Hematopoietic multipotent progenitor cell treated with erythropoietin and hydrocortisone succinate and interleukin-3 and kit ligand, for 15 days (in vitro differentiated cells): ENCODE data around the gene USP6.
"Not testable (repeated sequence)": the region's sequence is repeated elsewhere in the genome, so short reads cannot be mapped to it uniquely, and the experiment has no call there.

Experiments used
- DNase-seq: peaks from one replicate; pipeline ENCODE4 v3.0.0-alpha.2; 2015; ENCODE audit warnings: low spot score

The USP6 gene

GRCh38 chr17:5115673-5116651 lies at the start of gene USP6:
USP6 (plus strand) TSS chr17:5116032; CDS start chr17:5130368, 14,336 bp downstream.
- DNase-seq = no peak

DNA sequence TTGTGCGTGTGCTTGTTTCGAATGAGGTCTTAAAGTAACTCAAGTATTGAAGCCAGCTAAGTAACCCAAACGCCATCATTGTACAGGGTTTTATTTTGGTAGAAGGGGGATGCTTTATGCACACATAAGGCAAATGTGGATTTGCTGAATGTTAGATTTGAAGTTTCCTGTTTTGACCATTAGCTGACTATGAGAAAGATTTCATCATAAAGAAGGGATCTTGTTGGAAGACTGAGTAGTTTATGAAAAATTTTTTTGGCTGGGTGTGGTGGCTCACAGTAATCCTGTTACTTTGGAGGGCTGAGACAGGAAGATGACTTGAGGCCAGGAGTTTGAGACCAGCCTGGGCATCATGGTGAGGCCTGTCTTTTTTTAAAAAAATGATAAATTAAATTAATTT lies 47.6 kb upstream of the USP6 start:
- no peak for DNase-seq

- DNase-seq = no peak
These were observed 46.1 kb upstream of the USP6 start for GRCh38 chr17:5069724-5070123.

- DNase-seq = not testable (repeated sequence)
These were observed 40.4 kb upstream of the USP6 start for GRCh38 chr17:5075472-5075871.

DNA sequence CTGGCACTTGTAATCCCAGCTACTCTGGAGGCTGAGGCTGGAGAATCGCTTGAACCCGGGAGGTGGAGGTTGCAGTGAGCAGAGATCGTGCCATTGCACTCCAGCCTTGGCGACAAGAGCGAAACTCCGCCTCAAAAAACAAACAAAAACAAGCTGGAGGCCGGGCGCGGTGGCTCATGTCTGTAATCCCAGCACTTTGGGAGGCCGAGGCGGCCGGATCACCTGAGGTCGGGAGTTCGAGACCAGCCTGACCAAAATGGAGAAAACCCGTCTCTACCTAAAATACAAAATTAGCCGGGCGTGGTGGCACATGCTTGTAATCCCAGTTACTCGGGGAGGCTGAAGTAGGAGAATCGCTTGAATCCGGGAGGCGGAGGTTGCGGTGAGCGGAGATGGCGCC lies 38.6 kb upstream of the USP6 start:
- not testable (repeated sequence) for DNase-seq

DNA sequence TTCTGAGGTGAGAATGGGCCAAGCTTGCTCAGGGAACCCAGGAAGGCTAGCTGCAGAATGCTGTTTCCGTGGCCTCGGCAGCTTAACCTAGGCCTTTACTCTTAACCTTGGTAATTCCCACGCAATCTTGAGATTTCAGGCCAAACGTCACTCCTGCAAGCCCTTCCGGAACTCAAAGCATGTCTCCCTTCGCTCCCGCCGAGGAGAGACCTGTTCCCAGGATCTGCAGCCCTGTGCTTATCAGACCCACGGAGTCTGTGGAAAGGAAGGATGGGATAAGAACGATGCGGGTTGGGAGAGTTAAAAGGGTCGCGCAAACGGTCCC lies 38.1 kb upstream of the USP6 start:
- no peak for DNase-seq

- DNase-seq = no peak
These were observed 37.5 kb upstream of the USP6 start, which contains the start of gene ZFP3 for GRCh38 chr17:5078106-5079028. ZFP3 (plus strand) TSS chr17:5078467; CDS start chr17:5091505, 13,038 bp downstream.

- no peak for DNase-seq
These were observed 35.2 kb upstream of the USP6 start for GRCh38 chr17:5080591-5080990.

- no peak for DNase-seq
These were observed 23.4 kb upstream of the USP6 start for GRCh38 chr17:5092218-5093010.

GRCh38 chr17:5096731-5097100 lies 19.1 kb upstream of the USP6 start:
- DNase-seq = no peak

GRCh38 chr17:5097101-5097834 lies 18.6 kb upstream of the USP6 start:
- no peak for DNase-seq

DNA sequence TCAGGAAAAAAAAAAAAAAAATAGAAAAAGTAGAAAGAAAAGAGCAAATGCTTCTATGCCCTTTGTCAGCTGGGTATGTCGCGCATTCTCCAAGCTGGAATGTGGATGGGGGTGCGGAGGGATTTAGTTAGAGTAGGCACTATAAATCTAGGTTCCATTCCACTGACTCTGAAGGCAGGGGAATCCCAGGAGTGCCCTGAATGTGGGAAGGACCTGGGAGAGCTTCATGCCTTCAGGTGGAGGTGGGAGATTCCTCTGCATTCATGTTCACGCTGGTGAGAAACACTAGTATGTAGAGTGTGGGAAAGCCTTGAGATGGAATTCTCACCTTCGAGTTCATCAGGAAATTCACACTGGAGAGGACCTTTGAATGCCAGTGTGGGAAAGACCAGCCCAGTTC lies 16.6 kb upstream of the USP6 start:
- no peak for DNase-seq

DNA sequence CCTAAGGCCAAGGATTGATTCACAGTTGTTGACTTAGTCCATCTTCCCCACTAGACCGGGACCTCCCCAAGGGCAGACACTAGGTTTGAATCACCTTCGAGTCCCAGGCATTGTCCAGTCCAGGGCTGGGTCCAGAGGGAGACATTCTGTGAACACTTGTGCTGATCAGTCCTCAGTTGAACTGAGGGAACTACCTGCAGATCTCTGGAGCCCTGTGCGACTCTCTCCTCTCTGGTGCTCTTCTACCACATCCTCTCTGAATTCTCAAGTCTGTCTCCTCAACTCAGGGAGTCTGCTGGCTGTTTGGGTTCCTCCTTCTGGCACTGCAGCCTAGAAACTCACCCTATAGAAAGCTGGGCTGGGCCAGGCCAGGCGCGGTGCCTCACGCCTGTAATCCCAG lies 15.0 kb upstream of the USP6 start:
- DNase-seq = no peak

GRCh38 chr17:5110816-5111215 lies 5.0 kb upstream of the USP6 start:
- DNase-seq = no peak

DNA sequence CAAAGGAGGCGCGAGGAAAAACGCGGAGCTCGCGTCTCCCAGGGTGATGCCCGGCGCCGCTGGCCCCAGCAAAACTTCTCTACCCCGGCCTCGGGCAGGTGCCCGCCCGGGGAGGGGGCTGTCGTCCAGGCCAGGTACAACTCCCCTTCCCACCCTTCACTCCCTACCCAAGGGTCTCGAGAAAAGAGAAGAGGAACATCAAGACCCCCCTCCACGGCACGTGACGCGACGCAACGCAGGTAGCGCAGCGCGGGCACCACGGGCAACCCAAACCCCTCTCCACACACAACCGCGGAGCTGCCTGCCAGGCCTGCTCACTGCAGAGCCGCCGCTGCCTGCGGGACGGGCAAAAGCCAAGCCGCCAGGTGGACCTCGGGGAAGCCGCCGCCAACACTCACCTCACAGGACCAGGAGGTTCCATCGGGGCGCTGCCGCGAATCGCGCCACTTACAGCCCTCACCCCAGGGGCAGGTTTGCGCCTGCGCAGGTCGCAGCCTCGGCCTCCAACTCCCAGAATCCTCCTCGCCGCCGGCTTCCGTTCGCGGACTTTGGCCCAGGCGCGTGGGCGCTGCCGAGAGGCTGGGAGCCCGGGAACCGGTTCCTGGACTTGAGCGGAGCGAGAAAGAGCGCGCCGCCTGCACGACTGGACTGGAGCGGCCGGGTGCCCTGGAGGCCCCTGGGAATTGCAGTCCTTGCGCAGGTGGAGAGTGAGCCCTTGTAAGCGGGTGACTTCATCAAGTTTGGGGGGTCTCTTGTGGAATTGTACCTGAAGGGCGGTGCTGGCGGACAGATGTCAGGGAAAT lies 4.2 kb upstream of the USP6 start, which contains the start of gene ZNF232:
Gene ZNF232 (minus strand): TSS at position 477 of the 803 bp plus-strand sequence. CDS start 56 bp downstream, at position 421.
- DNase-seq = peak; percentile 80

- no peak for DNase-seq
These were observed 2.4 kb downstream of the USP6 start for GRCh38 chr17:5118219-5118618.

DNA sequence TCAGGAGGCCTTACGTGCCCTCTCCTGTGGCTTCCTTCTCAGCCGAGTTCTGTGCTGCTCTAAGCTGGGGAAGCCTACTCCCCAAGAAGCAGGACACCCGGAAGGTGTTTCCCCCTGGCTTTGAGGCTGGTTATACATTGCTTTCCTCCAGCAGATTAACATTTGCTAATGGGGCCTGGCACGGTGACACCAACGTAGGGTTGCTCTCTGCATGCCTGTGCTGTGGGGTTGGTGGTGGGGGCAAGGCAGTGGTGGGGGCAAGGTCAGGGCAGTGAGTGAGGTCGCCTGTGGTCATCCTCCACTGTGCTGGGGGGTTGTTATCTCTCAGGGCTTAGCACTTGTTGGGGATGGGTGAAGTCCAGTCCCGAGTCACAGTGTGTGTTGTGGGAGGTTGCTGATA lies 4.2 kb downstream of the USP6 start:
- DNase-seq = no peak

- DNase-seq = not testable (repeated sequence)
These were observed 4.8 kb downstream of the USP6 start for GRCh38 chr17:5120436-5121185.

GRCh38 chr17:5121186-5121841 lies 5.5 kb downstream of the USP6 start:
- no peak for DNase-seq
